GM19239 (cell line): Measurements from ENCODE around the gene UBTF.

ENCODE experiments used
- DNase-seq: peaks from one replicate; pipeline ENCODE4 v3.0.0; 2011; ENCODE audit warnings: low spot score; ENCODE audit not compliant: insufficient read length
- FAIRE-seq: peaks from 2 replicates; lab custom pipeline; 2011; peaks lifted over from hg19 to GRCh38; lab: Jason Lieb, UNC

The UBTF gene

GRCh38 chr17:44216694-44217093 is 2.8 kb downstream of the UBTF start:
- no peak for FAIRE-seq
- DNase-seq: no peak

GRCh38 chr17:44216173-44216572 is 3.3 kb downstream of the UBTF start:
- FAIRE-seq: peak; percentile 93
- peak; percentile 62 for DNase-seq

- DNase-seq: no peak
- no peak for FAIRE-seq
Measured at GRCh38 chr17:44214896-44215295, 4.6 kb downstream of the UBTF start.

- DNase-seq: no peak
- FAIRE-seq: no peak
Measured at GRCh38 chr17:44214230-44214494, 5.3 kb downstream of the UBTF start.

- no peak for FAIRE-seq
- no peak for DNase-seq
Measured at GRCh38 chr17:44213403-44214229, 5.9 kb downstream of the UBTF start.

GRCh38 chr17:44212507-44213402 is 6.7 kb downstream of the UBTF start:
- FAIRE-seq (no peak), DNase-seq (no peak)

GRCh38 chr17:44211281-44212265 is 7.9 kb downstream of the UBTF start:
- FAIRE-seq: no peak
- DNase-seq: no peak

GRCh38 chr17:44210342-44211192 is 8.9 kb downstream of the UBTF start:
- DNase-seq (peak; percentile 95), FAIRE-seq (no peak)

GRCh38 chr17:44209786-44210341 is 9.6 kb downstream of the UBTF start:
- peak; percentile 87 for FAIRE-seq
- no peak for DNase-seq

- no peak for DNase-seq
Measured at GRCh38 chr17:44207743-44208142, 11.7 kb downstream of the UBTF start.

GRCh38 chr17:44207319-44207718 is 12.2 kb downstream of the UBTF start:
- FAIRE-seq (no peak), DNase-seq (no peak)

More at GRCh38 chr17:44207743-44208142, 11.7 kb downstream of the UBTF start:
- no peak for FAIRE-seq

GRCh38 chr17:44206825-44207155 is 12.7 kb downstream of the UBTF start:
- no peak for FAIRE-seq

GRCh38 chr17:44205962-44206824 is 13.3 kb downstream of the UBTF start:
- no peak for DNase-seq

More at GRCh38 chr17:44206825-44207155, 12.7 kb downstream of the UBTF start:
- no peak for DNase-seq

GRCh38 chr17:44204441-44204882 is 15.0 kb downstream of the UBTF start:
- FAIRE-seq: no peak
- DNase-seq: no peak

More at GRCh38 chr17:44205962-44206824, 13.3 kb downstream of the UBTF start:
- FAIRE-seq: no peak

GRCh38 chr17:44203731-44204440 is 15.6 kb downstream of the UBTF start:
- FAIRE-seq: peak; percentile 86

GRCh38 chr17:44202756-44203155 is 16.7 kb downstream of the UBTF start:
- no peak for DNase-seq
- FAIRE-seq: no peak

More at GRCh38 chr17:44203731-44204440, 15.6 kb downstream of the UBTF start:
- no peak for DNase-seq

GRCh38 chr17:44200478-44201155 is 18.9 kb downstream of the UBTF start:
- FAIRE-seq: peak; percentile 76

More at GRCh38 chr17:44200478-44201155, 18.9 kb downstream of the UBTF start:
- DNase-seq: no peak
